HG03103 (cell line): ENCODE measurements around the gene SNRPB2.

Source experiments
- ATAC-seq: cut with Tn5 transposase; IDR thresholded peaks from one replicate; pipeline ENCODE4 v1.9.1; 2021; ENCODE audit warnings: low read depth; ENCODE audit not compliant: unreplicated experiment

Gene SNRPB2

DNA sequence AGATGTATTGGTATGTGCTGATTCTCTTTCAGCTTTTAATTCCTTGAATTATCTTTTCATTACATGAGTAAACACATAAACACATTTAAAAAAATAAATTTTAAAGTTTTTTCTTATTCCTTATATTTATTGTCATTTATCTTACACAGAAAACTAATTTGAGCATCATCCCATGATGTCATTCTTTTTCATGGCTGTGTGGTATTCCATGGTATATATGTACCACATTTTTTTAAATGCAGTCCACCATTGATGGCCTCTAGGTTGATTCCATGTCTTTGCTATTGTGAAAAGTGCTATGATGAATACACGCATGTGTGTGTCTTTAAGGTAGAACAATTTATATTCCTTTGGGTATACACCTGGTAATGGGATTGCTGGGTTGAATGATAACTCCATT is 51.7 kb downstream of the SNRPB2 start:
- no peak for ATAC-seq

DNA sequence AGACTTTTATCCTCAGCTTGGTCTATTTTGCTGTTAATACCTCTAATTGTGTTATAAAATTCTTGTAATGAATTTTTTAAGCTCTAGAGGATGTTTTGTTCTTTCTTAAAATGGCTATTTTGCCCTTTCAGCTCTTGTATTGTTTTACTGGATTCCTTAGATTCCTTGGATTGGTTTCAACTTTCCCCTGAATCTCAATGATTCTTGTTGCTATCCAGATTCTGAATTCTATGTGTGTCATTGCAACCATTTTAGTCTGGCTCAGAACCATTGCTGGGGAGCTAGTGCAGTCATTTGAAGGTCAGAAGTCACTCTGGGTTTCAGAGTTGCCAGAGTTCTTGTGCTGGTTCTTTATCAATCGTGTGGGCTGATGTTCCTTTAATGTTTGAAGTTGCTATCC is 55.4 kb downstream of the SNRPB2 start:
- no peak for ATAC-seq
